SK-N-MC (cell line): Measurements from ENCODE around the gene CNTNAP3.
"Not testable (repeated sequence)": the region's sequence is repeated elsewhere in the genome, so short reads cannot be mapped to it uniquely, and the experiment has no call there.

Experiments used
- EZH2 ChIP-seq: fragments of 200-600 bp; sonication (generic); IDR thresholded peaks from one replicate; pipeline ENCODE4 v1.6.1; 2017; ENCODE audit warnings: antibody characterized with exemption
- FOXP2 ChIP-seq: optimal IDR thresholded peaks from 2 replicates; pipeline ENCODE3; 2011; ENCODE audit warnings: mild to moderate bottlenecking, moderate library complexity; ENCODE audit not compliant: insufficient read depth; ENCODE audit errors: extremely low read length, control extremely low read depth
- POLR2AphosphoS5 ChIP-seq: IDR thresholded peaks from 2 replicates; pipeline ENCODE4 v1.6.1; 2012; ENCODE audit warnings: mild to moderate bottlenecking, low read depth, low read length, borderline replicate concordance

GRCh38 chr9:39046833-39047232, 241.1 kb downstream of the CNTNAP3 start:
- TF ChIP-seq EZH2, POLR2AphosphoS5, FOXP2: not testable (repeated sequence)
